Kidney (tissue), 14 donors: ENCODE data around the gene NFATC2. TPM values are rescaled to one million over a fixed set of nuclear protein-coding genes. Genes with fewer than 3 reads are reported as not detected.

Source experiments
- DNase-seq, 5 donors: peaks; one replicate each; pipeline ENCODE4 v3.0.0-alpha.2; 2013 to 2020
- FAIRE-seq: peaks from 2 replicates; lab custom pipeline; 2012; peaks lifted over from hg19 to GRCh38; lab: Jason Lieb, UNC
- H3K27ac ChIP-seq, 2 donors: one replicate each; pipeline ENCODE4 v1.7.0; 2013; ENCODE audit warnings: low read depth in 2 of 2, low read length in 2 of 2, inconsistent platforms in 1 of 2
- H3K27me3 ChIP-seq: one replicate; pipeline ENCODE4 v1.7.1; 2013; ENCODE audit warnings: low read length, inconsistent platforms; ENCODE audit not compliant: control insufficient read depth, insufficient read depth
- H3K36me3 ChIP-seq, 3 donors: one replicate each; pipeline versions ENCODE4 v1.7.0 to v1.7.1; 2013; ENCODE audit warnings: low read length in 3 of 3, control low read depth in 1 of 3, inconsistent platforms in 1 of 3; ENCODE audit not compliant: insufficient read depth in 3 of 3, control insufficient read depth in 2 of 3
- H3K4me1 ChIP-seq, 3 donors: one replicate each; pipeline versions ENCODE4 v1.7.0 to v1.7.1; 2013; ENCODE audit warnings: low read length in 3 of 3, inconsistent platforms in 1 of 3, low read depth in 1 of 3; ENCODE audit not compliant: control insufficient read depth in 2 of 3, insufficient read depth in 2 of 3
- H3K4me3 ChIP-seq, 3 donors: one replicate each; pipeline versions ENCODE4 v1.7.0 to v1.8.1; 2013; ENCODE audit warnings: low read length in 3 of 3, control low read depth in 1 of 3, inconsistent platforms in 1 of 3
- H3K9ac ChIP-seq, 3 donors: one replicate each; pipeline versions ENCODE4 v1.7.0 to v1.7.1; 2013; ENCODE audit warnings: low read length in 3 of 3, control low read depth in 1 of 3, inconsistent platforms in 1 of 3
- H3K9me3 ChIP-seq, 3 donors: one replicate each; pipeline versions ENCODE4 v1.7.0 to v1.7.1; 2013; ENCODE audit warnings: low read length in 3 of 3, control low read depth in 1 of 3, inconsistent platforms in 1 of 3; ENCODE audit not compliant: control insufficient read depth in 2 of 3, insufficient read depth in 1 of 3
- CTCF ChIP-seq: IDR thresholded peaks from 3 replicates; pipeline ENCODE4 v1.5.1; 2012; ENCODE audit warnings: mild to moderate bottlenecking, moderate library complexity, borderline replicate concordance; ENCODE audit not compliant: insufficient read depth; ENCODE audit errors: extremely low read depth
- intact Hi-C: fragments of 100-400 bp; cut with DNase I; formaldehyde crosslinking; loops from one replicate; pipeline ENCODE4 v1.11.1; 2022
- polyA plus RNA-seq: library from polyadenylated mRNA; stranded (reverse); fragments of 350-450 nt; fragmentation: Illumina TruSeq; extraction: RNeasy Lipid Tissue Mini Kit (QIAGEN cat#74804); gene quantifications from one replicate; pipeline ENCODE4 v1.2.3, GENCODE V29; 2014; ENCODE audit warnings: low read depth, low replicate concordance; ENCODE audit not compliant: insufficient read depth
- total RNA-seq: library from RNA; stranded (reverse); fragmentation: NEBNext Ultra II Directional; extraction: Animal tissue kit (Norgen Biotek cat#: 25700); gene quantifications from one replicate; pipeline ENCODE4 v1.2.1, GENCODE V29; 2021
- donor health status: control.
- donor health status: control.
- donor health status: control.
- donor health status: control.
- donor health status: control.
- donor health status: DM: yes; HTN: yes; CAD: no.
- donor health status: Normal renal cell carcinoma (clear cell type).

The NFATC2 gene
- total and polyA plus RNA-seq, 2 donors from 2014 or later, result 0.73 to 10.5 TPM

GRCh38 chr20:51584737-51585136, 42.2 kb upstream of the NFATC2 start:
- DNase-seq (no peak), FAIRE-seq (no peak)
- H3K36me3 ChIP-seq, result no peaks in the 10 kb centered on the region
- no peaks in the 10 kb centered on the region for H3K4me1 ChIP-seq
- no peak overlapping the region for H3K9ac ChIP-seq
- no peak for TF ChIP-seq CTCF
- intact Hi-C loops, result no loop called here
- H3K27me3 ChIP-seq, result no peaks in the 10 kb centered on the region
- no peak overlapping the region for H3K27ac ChIP-seq
- no peaks in the 10 kb centered on the region for H3K9me3 ChIP-seq
- H3K4me3 ChIP-seq, result no peak overlapping the region

GRCh38 chr20:51584116-51584515, 41.6 kb upstream of the NFATC2 start:
- DNase-seq, result no peak
- FAIRE-seq, result no peak
- no peaks in the 10 kb centered on the region for H3K9me3 ChIP-seq
- no peaks in the 10 kb centered on the region for H3K27me3 ChIP-seq
- intact Hi-C loops, result no loop called here
- no peak overlapping the region for H3K4me3 ChIP-seq
- no peak overlapping the region for H3K9ac ChIP-seq
- no peak for TF ChIP-seq CTCF
- H3K36me3 ChIP-seq, result no peaks in the 10 kb centered on the region
- no peaks in the 10 kb centered on the region for H3K4me1 ChIP-seq
- no peak overlapping the region for H3K27ac ChIP-seq

GRCh38 chr20:51583499-51583898, 41.0 kb upstream of the NFATC2 start:
- intact Hi-C loops, result no loop called here
- no peak for FAIRE-seq

More at GRCh38 chr20:51583499-51583898, 41.0 kb upstream of the NFATC2 start:
- H3K4me3 ChIP-seq, result no peak overlapping the region
- H3K36me3 ChIP-seq, result no peaks in the 10 kb centered on the region
- no peaks in the 10 kb centered on the region for H3K27me3 ChIP-seq
- H3K9ac ChIP-seq, result no peak overlapping the region
- no peak overlapping the region for H3K27ac ChIP-seq
- no peaks in the 10 kb centered on the region for H3K9me3 ChIP-seq
- DNase-seq, result no peak
- H3K4me1 ChIP-seq, result no peaks in the 10 kb centered on the region
- TF ChIP-seq CTCF, result no peak
